Sciatic nerve (tissue), 2 donors: ENCODE measurements around the gene MYO1D. TPM values are rescaled to one million over a fixed set of nuclear protein-coding genes. Genes with fewer than 3 reads are reported as not detected.
A peak's percentile ranks its signal among the peaks of the same experiment; 100 is the strongest.
"Not testable (repeated sequence)": the region's sequence is repeated elsewhere in the genome, so short reads cannot be mapped to it uniquely, and the experiment has no call there.

Source experiments
- ATAC-seq: fragments of 200-7000 bp; cut with Tn5 transposase; one replicate; pipeline ENCODE4 v1.9.1; 2020; ENCODE audit warnings: mild to moderate bottlenecking, moderate library complexity
- DNase-seq: peaks from one replicate; pipeline ENCODE4 v3.0.0-alpha.2; 2020; ENCODE audit warnings: low spot score
- intact Hi-C: fragments of 100-400 bp; cut with DNase I; formaldehyde crosslinking; loops from one replicate; pipeline ENCODE4 v1.14.2; 2022
- total RNA-seq: library from RNA; stranded (reverse); fragmentation: NEBNext Ultra II Directional; extraction: Animal tissue kit (Norgen Biotek cat#: 25700); gene quantifications from one replicate; pipeline ENCODE4 v1.2.1, GENCODE V29; 2021
- donor health status: DM: no; HTN: no; CAD: no.
- donor health status: DM: no; HTN: no; CAD: no.

Gene MYO1D
- total RNA-seq, 1 donor from 2014 or later: 57.8 TPM

- ATAC-seq (no peak), DNase-seq (peak; percentile 55)
- intact Hi-C loops: no loop called here
Measured at GRCh38 chr17:32482568-32483320, 394.2 kb downstream of the MYO1D start.

GRCh38 chr17:32481193-32481592, 395.7 kb downstream of the MYO1D start:
- peak; percentile 23 for DNase-seq
- intact Hi-C loops: no loop called here
- ATAC-seq: no peak

GRCh38 chr17:32479074-32479617, 397.8 kb downstream of the MYO1D start:
- peak; percentile 23 for DNase-seq
- no peak for ATAC-seq
- intact Hi-C loops: no loop called here

- ATAC-seq (no peak), DNase-seq (no peak)
- intact Hi-C loops: no loop called here
Measured at GRCh38 chr17:32477220-32477619, 399.7 kb downstream of the MYO1D start.

GRCh38 chr17:32475258-32475657, 401.7 kb downstream of the MYO1D start:
- intact Hi-C loops: no loop called here
- no peak for DNase-seq
- no peak for ATAC-seq

GRCh38 chr17:32471652-32472051, 405.3 kb downstream of the MYO1D start:
- intact Hi-C loops: no loop called here
- ATAC-seq (no peak), DNase-seq (no peak)

- no peak for ATAC-seq
- no peak for DNase-seq
- intact Hi-C loops: no loop called here
Measured at GRCh38 chr17:32470405-32471167, 406.3 kb downstream of the MYO1D start.

GRCh38 chr17:32467949-32468348, 409.0 kb downstream of the MYO1D start:
- ATAC-seq (no peak), DNase-seq (no peak)
- intact Hi-C loops: no loop called here

GRCh38 chr17:32464374-32464773, 412.6 kb downstream of the MYO1D start:
- ATAC-seq (no peak), DNase-seq (no peak)
- intact Hi-C loops: no loop called here

- ATAC-seq: no peak
- intact Hi-C loops: no loop called here
Measured at GRCh38 chr17:32463304-32463703, 413.6 kb downstream of the MYO1D start.

GRCh38 chr17:32461853-32462617, 414.9 kb downstream of the MYO1D start:
- ATAC-seq (no peak), DNase-seq (no peak)
- intact Hi-C loops: no loop called here

More at GRCh38 chr17:32463304-32463703, 413.6 kb downstream of the MYO1D start:
- DNase-seq: no peak

GRCh38 chr17:32461498-32461852, 415.4 kb downstream of the MYO1D start:
- ATAC-seq (no peak), DNase-seq (no peak)
- intact Hi-C loops: no loop called here

GRCh38 chr17:32460054-32460453, 416.9 kb downstream of the MYO1D start:
- ATAC-seq (no peak), DNase-seq (no peak)
- intact Hi-C loops: no loop called here

- DNase-seq (no peak), ATAC-seq (no peak)
- intact Hi-C loops: no loop called here
Measured at GRCh38 chr17:32458371-32458770, 418.6 kb downstream of the MYO1D start.

GRCh38 chr17:32453370-32453769, 423.6 kb downstream of the MYO1D start:
- intact Hi-C loops: no loop called here
- DNase-seq (no peak), ATAC-seq (no peak)

- intact Hi-C loops: no loop called here
- ATAC-seq (no peak), DNase-seq (no peak)
Measured at GRCh38 chr17:32452281-32452680, 424.6 kb downstream of the MYO1D start.

GRCh38 chr17:32451879-32452278, 425.0 kb downstream of the MYO1D start:
- ATAC-seq (no peak), DNase-seq (no peak)
- intact Hi-C loops: no loop called here

GRCh38 chr17:32450379-32450778, 426.5 kb downstream of the MYO1D start:
- ATAC-seq, DNase-seq, intact Hi-C loops: not testable (repeated sequence)

GRCh38 chr17:32449963-32450362, 427.0 kb downstream of the MYO1D start:
- DNase-seq (no peak), ATAC-seq (no peak)
- intact Hi-C loops: no loop called here

GRCh38 chr17:32446949-32447348, 430.0 kb downstream of the MYO1D start:
- intact Hi-C loops: no loop called here
- DNase-seq: no peak
- ATAC-seq: no peak
